GM21825 (cell line): Measurements from ENCODE around the gene SLC25A25.

Experiments
- ATAC-seq: cut with Tn5 transposase; IDR thresholded peaks from one replicate; pipeline ENCODE4 v1.9.1; 2021; ENCODE audit warnings: mild to moderate bottlenecking, moderate library complexity; ENCODE audit not compliant: unreplicated experiment

Gene SLC25A25

DNA sequence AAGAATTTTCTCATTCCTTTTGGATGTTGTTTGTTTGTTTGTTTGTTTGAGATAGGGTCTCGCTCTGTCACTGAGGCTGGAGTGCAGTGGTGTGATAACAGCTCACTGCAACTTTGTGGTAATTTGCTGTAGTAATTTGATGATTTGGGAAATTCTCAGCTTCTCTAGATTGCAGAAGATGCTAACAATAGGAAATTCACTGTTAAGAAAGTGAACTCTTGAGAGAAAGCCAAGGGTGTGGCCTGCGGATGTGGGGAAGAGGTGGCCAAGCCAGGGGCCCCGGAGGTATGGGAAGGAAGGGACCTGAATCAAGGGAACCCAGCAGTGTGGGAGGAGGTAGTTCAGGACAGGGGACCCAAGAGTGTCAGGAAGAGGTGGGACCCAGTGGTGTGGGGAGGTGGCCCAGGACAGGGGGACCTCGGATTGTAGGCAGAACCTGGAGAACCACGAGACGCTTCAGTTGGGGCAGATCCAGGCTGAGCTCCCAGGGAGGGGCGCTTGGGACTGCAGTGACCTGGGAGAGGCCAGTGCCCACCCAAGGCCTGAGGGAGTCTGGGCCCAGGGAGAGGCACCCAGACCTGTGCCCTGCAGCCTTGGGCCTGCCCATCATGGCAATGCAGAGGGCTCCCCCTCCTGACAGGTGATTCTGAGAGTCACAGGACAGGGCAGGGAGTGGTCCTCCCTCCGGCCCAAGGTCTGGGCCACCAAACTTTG, 75.7 kb downstream of the SLC25A25 start:
- no peak for ATAC-seq

DNA sequence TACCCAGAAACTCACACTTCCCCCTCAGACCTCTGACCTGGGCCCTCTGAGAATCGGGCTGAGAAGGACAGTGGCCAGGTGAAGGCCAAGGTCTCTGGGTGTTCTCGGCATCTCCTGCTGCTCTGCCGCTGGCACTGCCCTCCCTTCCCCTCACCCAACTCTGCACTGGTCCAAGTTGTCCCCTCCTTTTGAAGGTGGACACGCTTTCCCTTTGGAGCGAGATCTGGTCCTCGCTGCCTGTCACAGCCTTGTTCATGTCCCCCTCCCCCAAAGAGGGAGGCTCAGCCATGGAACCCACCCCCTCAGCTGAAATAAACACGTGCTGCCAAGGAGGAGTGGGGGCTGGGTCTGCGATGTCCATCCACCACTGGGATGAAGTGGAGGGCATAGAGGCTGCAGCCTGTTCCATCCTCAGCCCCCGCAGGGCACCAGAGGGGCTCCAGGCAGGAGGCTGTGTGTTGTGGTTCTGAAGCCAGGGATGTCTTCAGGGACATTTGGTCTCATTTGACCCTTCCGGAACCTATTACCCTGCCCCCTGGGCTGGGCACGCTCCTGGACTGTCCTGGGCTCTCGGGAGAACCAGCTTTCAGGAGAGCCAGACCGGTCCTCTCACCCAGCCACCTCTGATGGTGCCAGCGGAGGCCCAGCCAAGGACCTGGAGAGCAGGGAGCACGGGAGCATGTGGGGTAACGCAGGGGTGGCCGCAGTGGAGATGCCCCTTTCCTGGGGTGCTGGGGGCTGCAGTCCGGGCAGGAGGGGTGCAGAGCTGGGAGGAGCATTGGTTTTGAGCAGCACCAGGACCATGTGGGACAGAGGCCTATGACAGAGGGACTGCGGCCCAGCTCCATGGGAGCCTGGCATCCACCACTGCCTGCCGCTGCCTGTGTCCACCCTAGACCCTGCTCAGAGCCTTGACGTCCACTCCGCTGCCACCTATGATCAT, 76.5 kb downstream of the SLC25A25 start:
- ATAC-seq: no peak

DNA sequence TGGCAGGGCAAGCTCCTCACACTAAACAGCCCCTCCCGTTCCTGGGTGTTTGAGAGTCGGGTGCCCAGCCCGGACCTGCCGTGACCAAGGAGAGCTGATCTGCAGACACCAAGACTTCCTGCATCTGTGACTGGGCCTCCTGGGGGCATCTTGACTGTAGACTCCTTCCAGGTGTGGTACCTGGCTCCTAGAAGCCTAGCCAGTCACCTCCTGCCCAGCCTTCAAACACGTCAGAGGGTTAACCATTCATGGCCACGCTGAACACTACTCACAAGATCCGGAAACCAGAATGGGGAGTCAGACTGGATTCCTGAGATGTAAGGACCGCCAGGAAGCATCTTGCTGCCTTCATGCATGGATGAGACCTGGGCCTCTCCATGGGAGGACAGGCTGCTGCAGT, 77.5 kb downstream of the SLC25A25 start:
- ATAC-seq: no peak

DNA sequence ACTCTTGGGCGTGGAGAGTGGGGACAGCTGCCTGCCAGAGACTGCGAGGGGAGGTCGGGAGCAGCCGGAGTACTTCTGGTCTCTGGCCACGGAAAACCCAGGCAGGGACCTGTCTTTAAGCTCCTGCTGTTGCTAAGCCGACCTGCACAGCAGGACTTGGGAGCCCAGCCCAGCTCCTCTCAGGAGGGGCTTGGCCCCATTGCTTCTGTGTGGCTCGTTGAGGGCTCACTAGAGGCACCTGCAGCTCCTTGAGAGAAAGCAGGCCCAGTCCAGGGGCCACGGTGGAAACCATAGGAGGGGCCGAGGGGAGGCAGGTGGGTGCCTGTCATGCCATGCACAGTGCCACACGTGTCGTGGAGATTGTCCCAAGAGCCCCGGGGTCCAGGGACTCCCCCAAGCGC, 77.9 kb downstream of the SLC25A25 start:
- no peak for ATAC-seq

DNA sequence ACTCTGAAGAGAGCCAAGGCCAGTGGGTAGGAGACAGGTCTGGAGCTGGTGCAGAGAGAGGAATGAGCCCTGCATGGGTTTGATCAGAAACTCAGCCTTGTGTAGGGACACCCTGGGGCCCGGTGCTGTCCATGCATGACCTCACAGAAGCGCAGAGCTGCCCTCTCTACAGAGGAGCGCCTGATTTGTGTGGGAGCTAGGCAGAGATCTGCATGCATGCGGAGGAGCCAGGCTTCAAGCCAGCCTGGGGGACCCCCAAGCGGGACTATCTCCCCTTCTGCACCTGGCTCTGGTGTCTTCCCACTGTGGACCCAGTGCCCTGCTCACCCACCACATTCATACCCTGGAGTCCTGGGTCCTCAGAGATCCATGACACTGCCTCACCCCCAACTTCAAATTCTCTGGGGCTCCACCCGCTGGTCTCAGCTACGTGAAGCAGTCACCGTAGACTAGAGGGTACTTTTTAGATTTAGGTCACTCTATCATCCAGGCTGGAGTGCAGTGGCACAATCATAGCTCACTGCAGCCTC, 78.6 kb downstream of the SLC25A25 start:
- no peak for ATAC-seq

DNA sequence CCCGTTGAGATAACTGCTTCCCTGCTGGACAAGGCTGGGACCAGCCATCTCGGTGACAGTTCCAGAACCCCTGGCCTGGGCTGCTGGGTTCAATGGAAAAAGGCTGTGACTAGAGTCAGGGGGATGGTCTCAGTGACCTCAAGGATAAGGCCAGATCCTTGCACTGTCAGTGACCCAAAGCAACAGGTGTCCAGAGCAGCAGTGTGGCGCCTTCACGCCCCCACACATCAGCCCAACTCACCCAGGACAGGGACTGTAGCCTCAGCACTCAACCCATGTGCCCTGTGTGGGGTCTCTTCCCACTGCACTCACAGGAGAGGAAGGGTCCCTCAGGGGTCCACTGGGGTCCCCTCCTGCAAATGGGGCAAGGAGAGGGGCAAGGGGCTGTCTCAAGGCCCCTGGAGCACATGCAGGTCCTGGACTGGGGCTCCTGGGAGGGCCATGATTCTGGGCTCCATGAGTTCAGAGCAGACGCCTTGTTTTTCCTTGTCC, 80.5 kb downstream of the SLC25A25 start:
- no peak for ATAC-seq

DNA sequence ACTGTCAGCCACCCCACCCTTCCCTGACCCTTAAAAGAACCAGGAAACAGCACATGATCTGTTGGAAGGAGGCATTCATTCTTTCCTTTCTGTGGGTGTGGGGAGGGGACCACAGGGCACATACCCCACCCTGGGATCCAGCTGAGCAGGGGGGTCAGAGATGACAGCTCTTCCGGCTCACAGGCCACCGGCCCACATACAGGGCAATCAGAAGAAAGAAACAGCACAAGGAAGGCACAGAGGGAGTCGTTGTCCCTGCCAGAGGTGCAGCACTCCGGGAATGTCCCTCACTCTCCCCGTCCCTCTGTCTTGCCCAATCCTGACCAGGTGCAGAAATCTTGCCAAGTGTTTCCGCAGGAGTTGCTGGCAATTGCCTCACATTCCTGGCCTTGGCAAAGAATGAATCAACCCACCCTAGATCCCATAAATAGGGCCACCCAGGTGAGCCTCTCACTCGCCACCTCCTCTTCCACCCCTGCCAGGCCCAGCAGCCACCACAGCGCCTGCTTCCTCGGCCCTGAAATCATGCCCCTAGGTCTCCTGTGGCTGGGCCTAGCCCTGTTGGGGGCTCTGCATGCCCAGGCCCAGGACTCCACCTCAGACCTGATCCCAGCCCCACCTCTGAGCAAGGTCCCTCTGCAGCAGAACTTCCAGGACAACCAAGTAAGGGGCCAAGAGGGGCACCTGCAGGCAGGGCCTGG, 81.1 kb downstream of the SLC25A25 start, which contains the start of gene LCN2:
TSS of gene LCN2 (plus strand) at position 453 of the 701 bp plus-strand sequence. CDS start at position 526, 73 bp downstream.
- ATAC-seq: no peak

DNA sequence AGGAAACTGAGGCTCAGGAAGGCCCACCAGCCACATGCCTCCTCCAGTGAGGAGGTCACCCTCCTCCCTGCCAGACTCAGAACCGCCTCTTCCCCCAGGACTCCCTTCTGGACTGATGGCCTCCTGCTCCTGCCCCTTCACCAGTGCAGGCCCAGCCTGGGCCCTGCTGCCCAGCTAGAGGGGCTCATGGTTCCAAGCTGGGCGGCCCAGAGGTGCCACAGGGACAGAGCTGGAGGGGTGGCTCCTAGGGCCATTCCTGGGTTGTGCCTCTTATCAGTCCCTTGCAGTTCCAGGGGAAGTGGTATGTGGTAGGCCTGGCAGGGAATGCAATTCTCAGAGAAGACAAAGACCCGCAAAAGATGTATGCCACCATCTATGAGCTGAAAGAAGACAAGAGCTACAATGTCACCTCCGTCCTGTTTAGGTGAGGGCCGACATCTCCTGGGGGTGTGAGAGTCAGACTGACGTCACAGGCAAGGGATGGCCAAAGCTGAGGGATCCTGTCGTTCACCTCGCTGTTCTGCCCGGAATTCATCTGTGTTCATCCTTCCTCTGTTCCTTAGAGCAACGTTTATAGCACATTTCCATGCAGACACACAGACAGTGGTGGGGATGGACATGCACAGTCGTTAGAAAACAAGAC, 82.0 kb downstream of the SLC25A25 start:
- ATAC-seq: no peak

DNA sequence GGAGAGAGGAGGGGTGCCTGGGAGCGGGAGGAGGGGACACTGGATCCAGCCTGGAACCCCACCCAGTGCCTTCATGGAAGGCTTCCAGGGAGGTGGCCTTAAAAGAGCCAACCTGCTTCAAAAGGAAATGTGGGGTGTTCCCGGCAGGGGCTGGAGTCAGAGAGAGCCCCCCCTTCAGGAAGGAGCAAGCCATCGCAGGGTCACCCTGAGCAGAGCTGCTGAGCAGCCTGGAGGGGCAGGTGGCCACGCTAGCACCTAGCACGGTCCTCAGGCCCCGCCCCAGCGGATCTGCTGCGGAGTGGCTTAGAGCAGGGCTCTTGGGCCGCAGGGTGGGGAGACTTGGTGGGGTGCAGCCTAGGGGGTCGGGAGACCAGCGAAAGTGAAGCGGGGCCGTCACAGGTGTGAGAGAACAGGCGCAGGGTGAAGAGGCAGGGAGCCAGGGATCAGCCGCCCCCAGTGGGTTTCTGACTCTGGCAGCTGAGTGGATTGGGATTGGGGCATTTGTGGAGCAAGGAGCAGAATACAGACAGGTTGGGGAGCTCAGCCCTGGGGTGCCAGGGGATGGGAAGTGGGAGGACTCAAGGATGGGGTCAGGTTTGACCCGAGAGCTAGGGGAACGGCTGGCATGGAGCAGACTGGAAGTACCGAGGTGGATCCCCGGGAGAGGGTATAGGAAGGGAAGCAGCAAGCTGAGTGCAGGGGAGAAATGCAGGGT, 82.7 kb downstream of the SLC25A25 start:
- no peak for ATAC-seq

DNA sequence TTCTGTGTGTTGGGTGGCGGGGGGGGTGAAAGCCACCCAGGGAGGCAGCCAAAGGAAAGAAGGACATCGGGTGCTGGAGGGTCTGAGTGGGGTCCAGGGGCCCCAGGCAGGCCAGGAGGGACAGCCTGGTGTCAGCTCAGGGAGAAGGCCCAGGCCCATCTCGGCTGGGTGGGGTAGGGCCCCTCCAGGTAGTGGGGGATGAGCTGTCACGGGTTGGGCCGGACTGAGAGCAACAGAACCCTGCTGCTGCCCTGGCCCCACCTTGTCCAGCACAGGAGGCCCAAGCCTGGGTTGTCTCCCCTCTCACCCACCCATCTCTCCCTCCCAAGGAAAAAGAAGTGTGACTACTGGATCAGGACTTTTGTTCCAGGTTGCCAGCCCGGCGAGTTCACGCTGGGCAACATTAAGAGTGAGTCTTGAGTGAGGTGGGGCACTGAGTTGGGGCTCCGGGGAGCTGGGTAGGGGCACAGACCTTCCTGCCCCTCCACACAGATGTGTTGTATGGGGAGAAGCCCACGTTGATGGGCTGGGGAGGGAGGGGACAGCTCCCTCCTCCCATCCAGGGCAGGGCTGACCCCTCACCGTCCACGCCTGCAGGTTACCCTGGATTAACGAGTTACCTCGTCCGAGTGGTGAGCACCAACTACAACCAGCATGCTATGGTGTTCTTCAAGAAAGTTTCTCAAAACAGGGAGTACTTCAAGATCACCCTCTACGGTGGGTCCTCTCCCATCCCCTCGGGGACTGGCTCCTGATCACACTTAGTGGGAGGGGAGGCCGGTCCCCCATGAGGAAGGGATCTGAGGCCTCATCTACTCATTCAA, 83.5 kb downstream of the SLC25A25 start:
- ATAC-seq: no peak

DNA sequence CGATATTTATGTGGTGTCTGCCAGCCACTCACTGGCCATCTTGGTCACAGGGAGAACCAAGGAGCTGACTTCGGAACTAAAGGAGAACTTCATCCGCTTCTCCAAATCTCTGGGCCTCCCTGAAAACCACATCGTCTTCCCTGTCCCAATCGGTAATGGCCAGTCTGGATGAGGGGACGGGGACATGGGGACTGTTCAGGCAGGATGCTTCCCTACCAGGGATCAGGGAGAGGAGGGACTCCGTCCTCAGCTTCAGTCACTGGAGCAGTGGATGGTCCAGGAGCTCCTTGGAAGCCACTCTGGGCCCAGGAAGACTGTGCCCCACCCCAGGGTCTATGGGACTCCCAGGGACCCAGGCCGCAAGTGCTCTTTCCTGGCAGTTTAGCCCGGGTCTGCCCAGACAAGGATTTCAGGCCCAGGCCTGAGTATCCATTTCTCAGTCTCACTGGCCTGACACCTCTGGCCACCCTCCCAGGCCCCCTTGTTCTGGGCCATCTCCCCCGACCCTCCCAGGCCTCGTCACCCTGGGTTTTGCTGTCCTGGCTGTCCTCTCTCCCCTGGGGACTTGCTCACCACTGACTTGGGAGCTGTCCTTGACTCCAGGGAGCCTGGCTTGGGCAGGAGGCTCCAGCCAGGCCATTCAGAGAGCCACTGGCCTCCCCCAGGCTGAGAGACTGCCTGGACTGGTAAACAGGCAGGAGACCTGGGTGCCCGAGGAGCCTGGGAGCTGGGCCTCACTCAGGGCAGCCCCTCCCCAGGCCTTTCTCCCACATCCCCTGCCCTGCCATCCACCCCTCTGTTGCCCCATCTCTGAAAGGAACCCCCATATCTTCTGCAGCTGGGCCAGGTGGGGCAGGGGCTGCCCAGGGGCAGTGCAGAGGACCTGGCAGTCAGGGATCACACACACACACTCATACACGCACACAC, 84.4 kb downstream of the SLC25A25 start:
- no peak for ATAC-seq

DNA sequence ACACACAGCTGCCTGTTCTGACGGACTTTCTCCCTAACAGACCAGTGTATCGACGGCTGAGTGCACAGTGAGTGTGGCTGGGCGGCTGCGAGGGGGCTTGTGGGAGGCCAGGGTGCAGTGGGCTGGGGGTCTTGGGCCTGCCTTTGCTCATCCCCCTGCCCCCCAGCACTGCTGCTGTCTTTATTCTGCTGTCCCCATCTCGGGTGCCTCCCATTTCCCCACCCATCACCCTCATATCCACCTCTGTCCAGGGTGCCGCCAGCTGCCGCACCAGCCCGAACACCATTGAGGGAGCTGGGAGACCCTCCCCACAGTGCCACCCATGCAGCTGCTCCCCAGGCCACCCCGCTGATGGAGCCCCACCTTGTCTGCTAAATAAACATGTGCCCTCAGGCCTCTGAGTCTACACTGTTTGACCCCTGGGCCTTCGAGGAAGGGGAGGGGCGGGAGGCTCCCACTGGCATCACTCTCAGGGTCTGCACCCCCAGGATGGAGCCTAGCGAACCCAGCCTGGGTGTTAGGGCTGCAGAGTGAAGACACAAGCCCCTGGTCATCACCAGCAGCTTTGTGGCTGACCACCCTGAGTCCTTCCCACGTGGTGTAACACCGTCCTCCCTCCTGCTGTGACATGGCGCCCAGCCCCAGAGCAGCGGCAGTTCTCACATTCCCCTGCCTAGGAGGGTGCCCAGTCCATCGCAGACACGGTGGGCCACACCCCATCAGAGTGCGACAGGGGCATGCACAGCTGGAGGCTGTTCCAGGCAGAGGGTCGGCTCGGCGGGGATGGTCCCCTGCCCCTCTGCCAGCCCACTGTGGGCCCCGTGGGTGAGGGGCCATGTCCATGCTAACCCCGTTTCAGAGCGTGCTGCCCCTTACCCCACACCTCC, 85.3 kb downstream of the SLC25A25 start:
- ATAC-seq: no peak

DNA sequence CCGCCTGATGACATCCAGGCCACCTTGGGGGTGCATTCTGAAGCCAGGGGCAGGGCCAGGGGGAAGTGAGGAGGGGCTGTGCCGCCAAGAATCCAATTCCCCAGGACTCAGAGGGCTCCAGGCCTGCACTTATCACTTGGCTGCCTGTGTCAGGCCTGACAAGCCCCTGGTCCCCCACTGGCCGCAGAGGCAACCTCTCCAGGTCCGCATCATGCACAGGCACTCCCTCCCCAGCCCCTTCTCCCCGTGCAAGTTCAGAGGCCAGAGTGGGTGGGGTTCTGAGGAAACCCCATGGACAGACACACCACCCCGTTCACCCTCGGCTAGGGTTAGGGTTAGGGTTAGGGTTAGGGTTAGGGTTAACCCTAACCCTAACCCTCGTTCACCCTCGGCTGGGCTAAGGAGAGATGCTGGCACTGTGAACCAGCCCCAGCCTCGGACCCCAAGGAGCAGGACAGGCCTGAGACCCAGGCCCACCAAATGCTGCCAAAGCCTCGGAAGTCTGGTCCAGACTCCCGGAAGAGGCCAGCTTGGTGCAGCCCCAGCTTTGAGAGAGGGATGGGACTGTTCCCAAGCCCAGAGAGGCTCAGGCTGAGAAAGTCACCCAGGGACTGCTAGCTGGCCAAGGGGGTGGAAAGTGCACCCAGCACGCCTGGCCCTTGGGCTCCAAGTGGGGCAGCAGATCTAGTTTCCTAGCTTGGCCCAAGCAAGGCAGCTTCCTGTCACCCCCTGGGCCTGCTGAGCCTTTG, 86.1 kb downstream of the SLC25A25 start:
- no peak for ATAC-seq

DNA sequence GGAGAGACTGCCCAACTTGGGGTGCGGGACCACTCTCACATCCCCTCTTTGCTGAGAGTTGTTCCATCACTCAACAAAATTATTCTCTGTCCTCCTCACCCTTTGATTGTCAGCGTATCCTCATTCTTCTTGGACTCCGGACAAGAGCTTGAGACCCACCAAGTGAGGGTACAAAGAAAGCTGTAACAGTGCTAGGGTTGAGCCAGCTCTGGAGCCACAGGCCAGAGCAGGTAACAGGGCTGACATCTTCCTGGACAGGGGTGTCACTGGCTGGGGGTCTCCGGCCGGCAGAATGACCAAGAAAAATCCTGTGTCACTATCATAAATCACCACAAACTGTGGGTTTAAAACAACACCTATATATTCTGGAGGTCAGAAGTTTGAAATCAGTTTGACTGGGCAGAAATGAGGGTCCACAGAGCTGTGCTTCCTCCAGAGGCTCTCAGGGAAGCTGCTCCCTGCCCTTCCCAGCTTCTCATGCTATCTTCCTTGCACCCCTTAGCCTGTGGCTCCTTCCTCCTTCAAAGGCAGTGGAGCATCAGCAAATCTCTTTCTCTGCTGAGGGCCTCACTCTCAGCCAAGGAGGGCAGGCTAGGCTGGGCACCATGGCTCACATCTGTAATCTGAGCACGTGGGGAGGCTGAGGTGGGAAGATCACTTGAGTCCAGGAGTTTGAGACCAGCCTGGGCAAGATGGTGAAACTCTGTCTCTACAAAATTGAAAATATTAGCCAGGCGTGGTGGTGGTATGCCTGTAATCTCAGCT, 87.9 kb downstream of the SLC25A25 start:
- no peak for ATAC-seq
